GM19238 (cell line): ENCODE measurements around the gene ZMIZ2.
A peak's percentile ranks its signal among the peaks of the same experiment; 100 is the strongest.
"Not testable (repeated sequence)": the region's sequence is repeated elsewhere in the genome, so short reads cannot be mapped to it uniquely, and the experiment has no call there.

Experiments
- DNase-seq: peaks from one replicate; pipeline ENCODE4 v3.0.0; 2011; ENCODE audit warnings: low spot score; ENCODE audit not compliant: insufficient read length

Gene ZMIZ2

DNA sequence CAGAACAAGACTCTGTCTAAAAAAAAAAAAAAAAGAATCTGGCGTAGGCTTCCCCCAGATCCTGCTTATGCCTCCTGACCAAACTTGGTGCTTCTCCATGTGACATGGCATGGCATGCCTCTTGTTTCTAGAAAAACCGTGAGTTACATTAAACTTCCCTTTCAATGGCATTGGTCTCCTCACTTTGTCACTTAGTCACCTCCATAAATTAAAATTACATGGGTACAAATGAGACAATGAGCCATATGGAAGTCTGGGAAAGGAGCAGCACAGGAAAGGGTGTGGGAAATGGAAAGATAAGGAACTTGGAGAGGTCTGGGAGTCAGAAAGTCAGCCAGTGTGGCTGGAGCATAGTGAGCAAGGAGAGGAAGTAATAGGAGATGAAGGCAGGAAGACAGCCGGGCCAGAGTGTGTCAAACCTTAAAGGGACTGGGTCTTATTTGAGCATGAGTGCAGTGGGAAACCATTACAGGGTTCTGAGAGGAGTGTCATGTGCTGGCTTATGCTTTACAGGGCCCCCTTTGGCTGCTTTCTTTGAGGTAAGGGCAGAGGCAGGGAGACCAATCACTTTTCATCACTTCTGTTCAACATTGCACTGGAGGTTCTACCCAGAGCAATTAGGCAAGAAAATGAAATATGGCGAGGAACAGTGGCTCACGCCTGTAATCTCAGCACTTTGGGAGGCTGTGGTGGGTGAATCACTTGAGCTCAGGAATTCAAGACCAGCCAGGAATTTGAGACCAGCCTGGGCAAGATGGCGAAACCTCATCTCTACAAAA is 21.3 kb upstream of the ZMIZ2 start:
- no peak for DNase-seq

GRCh38 chr7:44727937-44728262 is 20.7 kb upstream of the ZMIZ2 start:
- no peak for DNase-seq

GRCh38 chr7:44729949-44730590 is 18.6 kb upstream of the ZMIZ2 start:
- no peak for DNase-seq

DNA sequence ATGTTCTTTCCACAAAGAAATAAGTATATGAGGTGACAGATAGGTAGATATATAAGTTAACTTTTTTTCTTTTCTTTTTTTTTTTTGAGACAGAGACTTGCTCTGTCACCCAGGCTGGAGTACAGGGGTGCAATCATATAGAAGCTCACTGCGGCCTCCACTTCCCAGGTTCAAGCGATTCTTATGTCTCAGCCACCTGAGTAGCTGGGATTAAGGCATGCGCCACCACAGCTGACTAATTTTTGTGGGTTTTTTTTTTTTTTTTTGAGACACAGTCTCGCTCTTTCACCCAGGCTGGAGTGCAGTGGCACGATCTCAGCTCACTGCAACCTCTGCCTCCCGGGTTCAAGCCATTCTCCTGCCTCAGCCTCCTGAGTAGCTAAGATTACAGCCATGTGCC is 15.7 kb upstream of the ZMIZ2 start:
- not testable (repeated sequence) for DNase-seq

- no peak for DNase-seq
These were observed 14.8 kb upstream of the ZMIZ2 start for GRCh38 chr7:44733708-44734481.

DNA sequence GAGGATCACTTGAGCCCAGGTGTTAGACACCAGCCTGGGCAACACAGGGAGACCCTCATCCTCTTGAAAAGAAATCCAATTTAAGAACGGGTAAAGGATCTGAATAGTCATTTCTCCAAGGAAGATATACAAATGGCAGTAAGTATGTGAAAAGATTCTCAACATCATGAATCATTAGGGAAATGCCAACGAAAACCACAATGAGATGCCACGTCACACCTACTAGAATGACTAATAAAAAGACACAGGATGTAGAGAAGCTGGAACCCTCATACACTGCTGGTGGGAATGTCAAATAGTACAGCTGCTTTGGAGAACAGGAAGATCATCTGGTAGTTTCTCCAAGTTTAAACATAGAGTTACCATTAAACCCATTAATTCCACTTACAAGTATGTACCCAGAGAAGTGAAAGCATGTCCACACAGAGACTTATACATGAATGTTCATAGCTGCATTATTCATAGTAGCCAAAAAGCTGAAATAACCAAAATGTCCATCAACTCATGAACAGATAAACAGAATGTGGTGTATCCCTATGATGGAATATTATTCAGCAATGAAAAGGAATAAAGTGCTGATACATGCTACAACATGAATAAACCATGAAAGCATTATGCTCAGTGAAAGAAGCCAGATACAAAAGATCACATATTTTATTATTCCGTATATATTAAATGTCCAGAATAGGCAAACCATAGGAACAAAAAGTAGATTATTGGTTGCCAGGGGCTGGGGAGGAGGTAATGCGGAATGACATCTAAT is 13.1 kb upstream of the ZMIZ2 start:
- DNase-seq = no peak

DNA sequence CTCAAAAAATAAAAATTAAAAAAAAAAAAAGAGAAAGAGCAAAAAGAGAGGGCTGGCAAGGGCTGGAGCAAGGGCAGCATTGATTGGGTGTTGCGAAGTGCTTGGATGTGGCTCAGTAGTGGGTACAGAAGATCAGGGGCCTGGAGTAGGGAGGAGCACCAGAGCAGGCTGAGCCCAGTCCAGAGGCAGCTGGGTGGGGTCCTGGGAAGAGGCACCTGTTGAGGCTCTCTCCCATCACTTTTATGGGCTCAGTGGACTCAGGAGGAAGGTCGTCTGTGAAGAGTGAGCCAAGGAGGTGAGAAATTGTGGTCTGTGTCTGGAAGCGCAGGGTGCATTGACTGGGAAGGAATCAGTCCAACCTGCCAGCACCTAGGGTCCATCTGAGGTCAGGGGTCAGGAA is 11.8 kb upstream of the ZMIZ2 start:
- DNase-seq = no peak

GRCh38 chr7:44738051-44738723 is 10.5 kb upstream of the ZMIZ2 start:
- no peak for DNase-seq

GRCh38 chr7:44738876-44739665 is 9.6 kb upstream of the ZMIZ2 start:
- DNase-seq = no peak

DNA sequence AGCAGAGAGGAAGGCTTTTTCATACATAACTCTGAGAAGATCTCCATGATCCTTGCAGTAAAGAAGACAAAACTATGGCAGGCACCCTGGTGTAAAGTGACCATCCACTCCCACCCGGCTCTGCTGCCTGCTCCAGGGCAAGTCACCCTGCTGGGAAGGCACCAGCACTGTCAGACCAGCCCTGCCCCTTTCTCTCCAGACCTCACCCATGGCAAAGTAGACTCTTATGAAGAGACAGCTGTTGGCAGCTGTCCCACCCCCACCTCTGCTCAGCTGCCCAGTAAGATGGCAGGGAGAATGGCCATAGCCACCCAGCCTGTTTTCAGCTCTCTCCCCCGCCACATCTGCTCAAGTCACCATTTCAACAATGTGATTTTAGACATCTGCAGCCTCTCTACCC is 8.6 kb upstream of the ZMIZ2 start:
- no peak for DNase-seq

- DNase-seq = no peak
These were observed 4.9 kb upstream of the ZMIZ2 start for GRCh38 chr7:44743750-44744149.

GRCh38 chr7:44748948-44749731 is 493 bp downstream of the ZMIZ2 start:
- no peak for DNase-seq

- no peak for DNase-seq
These were observed 1.3 kb downstream of the ZMIZ2 start for GRCh38 chr7:44749992-44750391.

- no peak for DNase-seq
These were observed 1.8 kb downstream of the ZMIZ2 start for GRCh38 chr7:44750424-44750823.

GRCh38 chr7:44750921-44751571 is 2.4 kb downstream of the ZMIZ2 start:
- peak; percentile 87 for DNase-seq

DNA sequence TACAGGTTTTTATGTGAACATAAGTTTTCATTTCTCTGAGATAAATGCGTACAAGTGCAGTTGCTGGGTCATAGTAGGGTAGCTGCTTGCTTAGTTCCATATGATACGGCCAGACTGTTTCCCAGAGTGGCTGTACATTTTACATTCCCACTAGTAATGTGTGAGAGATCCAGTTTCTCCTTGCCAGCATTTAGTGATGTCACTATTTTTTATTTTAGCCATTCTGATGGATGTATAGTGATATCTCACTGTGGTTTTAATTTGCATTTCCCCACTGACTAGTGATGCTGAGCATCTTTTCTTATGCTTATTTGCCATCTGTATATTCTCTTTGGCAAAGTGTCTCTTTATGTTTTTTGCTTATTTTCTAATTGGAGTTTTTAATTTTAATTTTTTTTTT is 4.2 kb downstream of the ZMIZ2 start:
- no peak for DNase-seq

GRCh38 chr7:44754802-44755697 is 6.4 kb downstream of the ZMIZ2 start:
- no peak for DNase-seq
